ENCODE results near the gene UQCRC1.

The UQCRC1 gene

DNA sequence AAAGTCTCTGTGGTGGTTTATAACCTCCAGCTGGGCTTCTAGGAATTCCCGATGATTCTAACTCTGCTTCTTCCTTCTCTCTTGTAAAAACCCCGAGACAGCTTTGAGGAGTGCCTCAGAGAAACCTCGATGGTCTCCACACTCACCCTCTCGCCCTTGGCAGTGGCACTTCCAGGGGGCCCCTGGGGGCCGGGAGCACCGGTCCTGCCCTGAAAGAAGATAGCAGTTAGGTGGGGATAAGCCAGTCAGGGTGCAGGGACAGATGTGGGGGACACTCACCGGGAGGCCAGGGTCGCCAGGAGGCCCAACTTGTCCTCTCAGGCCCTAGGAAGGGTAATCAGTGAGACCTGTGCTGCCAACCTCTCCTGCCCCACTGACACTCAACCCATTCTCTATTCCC lies 24.0 kb downstream of the UQCRC1 start:
- Histone ChIP-seq H3K4me3 (ENCODE audit: low read depth in 1 of 2, low read length in 2 of 2) (no peak overlapping the region), H3K36me3 (ENCODE audit: insufficient read depth, low read length) (no peaks in the 10 kb centered on the region), H3K27me3 (ENCODE audit: control insufficient read depth in 1 of 2, insufficient read depth in 2 of 2, low read length in 2 of 2) (no peaks in the 10 kb centered on the region), H3K9ac (ENCODE audit: low read length) (no peak overlapping the region), H3K9me3 (ENCODE audit: low read length) (no peaks in the 10 kb centered on the region), H3K4me1 (ENCODE audit: insufficient read depth, low read length) (no peaks in the 10 kb centered on the region), H3K27ac (ENCODE audit: low read depth, low read length) (no peak overlapping the region)

DNA sequence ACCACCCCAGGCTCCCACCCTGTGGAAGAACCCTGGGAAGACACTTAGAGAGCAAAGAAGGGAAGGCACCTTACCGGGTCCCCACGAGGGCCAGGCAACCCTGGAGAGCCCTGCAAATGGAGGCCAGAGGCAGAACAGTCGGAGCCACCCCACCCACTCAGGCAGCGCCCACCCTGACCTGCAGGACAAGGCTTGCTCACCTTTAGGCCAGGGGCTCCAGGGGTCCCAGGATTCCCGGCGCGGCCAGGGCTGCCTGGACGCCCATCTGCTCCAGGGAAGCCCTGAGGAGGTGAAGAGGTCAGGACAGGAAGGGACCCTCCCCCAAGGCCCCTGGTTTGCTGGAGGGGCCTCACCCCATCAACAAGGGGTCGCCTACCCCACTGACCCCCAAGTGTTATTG lies 24.6 kb downstream of the UQCRC1 start:
- Histone ChIP-seq H3K36me3 (ENCODE audit: insufficient read depth, low read length) (no peaks in the 10 kb centered on the region), H3K27me3 (ENCODE audit: control insufficient read depth in 1 of 2, insufficient read depth in 2 of 2, low read length in 2 of 2) (no peaks in the 10 kb centered on the region), H3K9ac (ENCODE audit: low read length) (no peak overlapping the region), H3K4me1 (ENCODE audit: insufficient read depth, low read length) (no peaks in the 10 kb centered on the region), H3K4me3 (ENCODE audit: low read depth in 1 of 2, low read length in 2 of 2) (no peak overlapping the region), H3K9me3 (ENCODE audit: low read length) (no peaks in the 10 kb centered on the region), H3K27ac (ENCODE audit: low read depth, low read length) (no peak overlapping the region)

DNA sequence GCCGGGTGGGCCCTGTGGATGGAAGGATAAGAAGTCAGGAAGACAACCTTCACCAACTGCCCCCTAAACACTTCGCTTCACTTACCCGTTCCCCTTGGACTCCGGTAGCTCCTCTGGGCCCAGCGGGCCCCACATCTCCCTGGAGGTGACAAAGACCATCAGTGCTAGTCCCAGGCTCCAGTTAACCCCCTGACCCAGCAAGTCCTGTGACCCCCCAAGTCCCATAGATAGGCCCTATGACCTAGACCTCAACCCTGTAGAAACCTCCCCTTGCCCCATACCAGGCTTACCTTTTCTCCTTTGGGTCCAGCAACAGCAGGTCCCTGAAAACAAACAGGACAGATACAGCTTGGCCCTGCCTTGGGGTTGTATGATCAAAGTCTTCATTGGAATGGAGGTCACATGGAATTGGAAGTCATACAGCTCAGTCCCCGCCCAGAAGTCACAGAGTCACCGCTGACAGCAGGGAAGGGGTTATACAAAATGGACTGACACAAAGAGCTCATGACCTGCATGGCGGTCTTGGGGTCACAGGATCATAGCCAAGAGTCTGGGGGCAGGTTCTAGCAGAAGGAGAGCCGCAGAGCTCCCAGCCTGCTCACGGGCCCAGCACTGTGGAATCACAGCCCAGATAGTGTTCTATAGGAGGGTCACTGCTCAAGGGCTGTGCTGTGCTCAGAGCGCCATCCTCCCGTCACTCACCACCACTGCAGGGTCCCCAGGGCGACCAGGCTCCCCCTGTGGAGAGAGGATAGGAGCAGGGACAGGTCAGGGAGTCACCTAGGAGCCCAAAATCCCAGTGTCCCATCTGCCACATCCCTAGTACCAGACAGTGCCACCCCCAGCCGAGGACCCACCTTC lies 27.6 kb downstream of the UQCRC1 start:
- no peaks in the 10 kb centered on the region for H3K36me3 ChIP-seq (ENCODE audit: insufficient read depth, low read length)

DNA sequence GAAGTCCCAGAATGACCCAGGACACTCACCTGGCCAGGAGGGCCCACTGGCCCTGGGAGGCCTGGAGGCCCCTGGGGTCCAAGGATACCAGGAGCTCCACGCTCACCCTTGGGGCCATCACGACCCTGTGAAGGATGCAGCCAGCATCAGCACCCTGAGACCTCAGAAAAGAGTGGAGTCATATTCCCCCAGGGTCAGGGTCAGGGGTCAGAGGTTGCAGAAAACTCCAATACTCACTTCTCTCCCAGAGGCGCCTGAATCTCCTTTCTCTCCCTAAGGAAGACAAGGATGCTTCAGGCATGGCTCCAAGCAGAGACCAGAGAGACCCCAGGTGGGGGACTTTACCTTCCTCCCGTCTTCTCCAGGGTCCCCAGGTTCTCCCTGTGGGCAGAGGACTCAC lies 32.8 kb downstream of the UQCRC1 start:
- no peaks in the 10 kb centered on the region for H3K9me3 ChIP-seq (ENCODE audit: low read length)
- H3K27ac ChIP-seq (ENCODE audit: low read depth, low read length), result no peak overlapping the region
- no peaks in the 10 kb centered on the region for H3K36me3 ChIP-seq (ENCODE audit: insufficient read depth, low read length)
- H3K9ac ChIP-seq (ENCODE audit: low read length), result no peak overlapping the region
- H3K4me1 ChIP-seq (ENCODE audit: insufficient read depth, low read length), result no peaks in the 10 kb centered on the region
- no peak overlapping the region for H3K4me3 ChIP-seq (ENCODE audit: low read depth in 1 of 2, low read length in 2 of 2)
- no peaks in the 10 kb centered on the region for H3K27me3 ChIP-seq (ENCODE audit: control insufficient read depth in 1 of 2, insufficient read depth in 2 of 2, low read length in 2 of 2)

More for the DNA sequence above, 27.6 kb downstream of the UQCRC1 start:
- H3K4me1 ChIP-seq (ENCODE audit: insufficient read depth, low read length), result no peaks in the 10 kb centered on the region
- H3K4me3 ChIP-seq (ENCODE audit: low read depth in 1 of 2, low read length in 2 of 2), result no peak overlapping the region
- no peak overlapping the region for H3K9ac ChIP-seq (ENCODE audit: low read length)
- H3K27me3 ChIP-seq (ENCODE audit: control insufficient read depth in 1 of 2, insufficient read depth in 2 of 2, low read length in 2 of 2), result no peaks in the 10 kb centered on the region
- no peaks in the 10 kb centered on the region for H3K9me3 ChIP-seq (ENCODE audit: low read length)
- no peak overlapping the region for H3K27ac ChIP-seq (ENCODE audit: low read depth, low read length)

DNA sequence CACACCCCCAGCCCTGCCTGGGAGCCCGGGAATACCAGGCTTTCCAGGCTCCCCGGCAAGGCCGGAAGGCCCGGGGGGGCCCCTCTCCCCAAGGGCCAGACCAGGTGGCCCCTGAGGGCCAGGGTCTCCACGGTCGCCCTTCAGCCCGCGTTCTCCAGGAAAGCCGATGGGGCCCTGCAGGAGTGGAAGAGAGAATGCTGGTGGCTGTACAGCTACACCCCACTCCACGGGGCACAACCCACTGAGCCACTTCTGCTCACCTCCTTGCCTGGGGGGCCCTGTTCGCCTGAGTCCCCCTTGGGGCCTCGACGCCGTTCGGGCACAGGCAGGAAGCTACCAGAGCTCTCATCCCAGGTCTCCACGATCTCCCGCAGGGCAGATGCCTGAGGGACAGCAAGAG lies 34.1 kb downstream of the UQCRC1 start:
- no peaks in the 10 kb centered on the region for H3K9me3 ChIP-seq (ENCODE audit: low read length)
- H3K27ac ChIP-seq (ENCODE audit: low read depth, low read length), result no peak overlapping the region
- no peaks in the 10 kb centered on the region for H3K4me1 ChIP-seq (ENCODE audit: insufficient read depth, low read length)
- H3K36me3 ChIP-seq (ENCODE audit: insufficient read depth, low read length), result no peaks in the 10 kb centered on the region
- H3K4me3 ChIP-seq (ENCODE audit: low read depth in 1 of 2, low read length in 2 of 2), result no peak overlapping the region
- no peaks in the 10 kb centered on the region for H3K27me3 ChIP-seq (ENCODE audit: control insufficient read depth in 1 of 2, insufficient read depth in 2 of 2, low read length in 2 of 2)
- no peak overlapping the region for H3K9ac ChIP-seq (ENCODE audit: low read length)

DNA sequence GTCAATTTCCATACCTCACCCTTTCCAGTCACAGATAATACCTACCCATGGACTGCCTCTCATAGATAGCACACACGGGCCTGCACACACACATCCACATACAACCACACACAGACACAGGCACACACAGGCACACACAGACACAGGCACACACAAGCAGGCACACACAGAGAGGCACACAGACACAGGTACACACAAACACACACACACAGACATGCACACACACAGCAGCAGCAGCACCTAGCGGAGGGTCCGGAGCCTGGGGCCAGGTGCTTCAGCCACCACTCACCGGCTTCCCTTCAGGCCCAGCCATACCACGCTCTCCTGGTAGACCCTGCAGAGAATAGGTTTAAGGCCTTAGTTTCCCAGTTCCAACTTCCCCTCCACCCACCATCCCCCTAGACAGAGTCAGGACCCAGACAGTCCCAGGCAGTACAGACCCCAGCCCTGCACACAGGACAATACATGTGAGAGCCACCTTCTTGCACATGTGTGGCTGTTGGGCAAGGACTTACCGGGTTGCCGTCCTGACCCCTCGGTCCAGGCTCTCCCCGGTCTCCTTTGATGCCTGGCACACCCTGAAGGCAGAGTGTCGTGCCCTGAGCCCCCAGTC lies 35.4 kb downstream of the UQCRC1 start:
- Histone ChIP-seq H3K9ac (ENCODE audit: low read length) (no peak overlapping the region), H3K36me3 (ENCODE audit: insufficient read depth, low read length) (no peaks in the 10 kb centered on the region), H3K4me1 (ENCODE audit: insufficient read depth, low read length) (no peaks in the 10 kb centered on the region)

DNA sequence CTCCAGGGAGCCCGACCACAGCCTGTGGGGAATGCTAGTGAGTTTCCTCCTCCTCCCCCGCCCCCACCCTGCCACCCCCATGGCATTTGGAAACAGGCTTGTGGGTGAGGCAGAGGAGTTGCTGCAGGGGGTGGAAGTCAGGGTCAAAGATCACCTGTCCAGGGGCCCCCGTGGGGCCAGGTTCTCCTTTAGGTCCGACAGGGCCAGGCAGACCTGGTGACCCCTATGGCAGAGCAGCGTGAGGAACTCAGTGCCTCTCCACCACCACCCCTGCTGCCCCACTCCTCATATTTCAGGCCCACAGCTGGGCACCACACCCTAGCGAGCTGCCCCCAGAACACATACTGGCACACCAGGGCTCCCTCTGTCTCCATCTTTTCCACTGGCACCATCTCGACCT lies 36.9 kb downstream of the UQCRC1 start:
- H3K27ac ChIP-seq (ENCODE audit: low read depth, low read length), result no peak overlapping the region
- no peak overlapping the region for H3K4me3 ChIP-seq (ENCODE audit: low read depth in 1 of 2, low read length in 2 of 2)
- H3K9ac ChIP-seq (ENCODE audit: low read length), result no peak overlapping the region
- no peaks in the 10 kb centered on the region for H3K9me3 ChIP-seq (ENCODE audit: low read length)
- H3K27me3 ChIP-seq (ENCODE audit: control insufficient read depth in 1 of 2, insufficient read depth in 2 of 2, low read length in 2 of 2), result no peaks in the 10 kb centered on the region
- H3K4me1 ChIP-seq (ENCODE audit: insufficient read depth, low read length), result no peaks in the 10 kb centered on the region
- H3K36me3 ChIP-seq (ENCODE audit: insufficient read depth, low read length), result no peaks in the 10 kb centered on the region

More for the DNA sequence above, 35.4 kb downstream of the UQCRC1 start:
- Histone ChIP-seq H3K4me3 (ENCODE audit: low read depth in 1 of 2, low read length in 2 of 2) (no peak overlapping the region), H3K9me3 (ENCODE audit: low read length) (no peaks in the 10 kb centered on the region), H3K27ac (ENCODE audit: low read depth, low read length) (no peak overlapping the region), H3K27me3 (ENCODE audit: control insufficient read depth in 1 of 2, insufficient read depth in 2 of 2, low read length in 2 of 2) (no peaks in the 10 kb centered on the region)

DNA sequence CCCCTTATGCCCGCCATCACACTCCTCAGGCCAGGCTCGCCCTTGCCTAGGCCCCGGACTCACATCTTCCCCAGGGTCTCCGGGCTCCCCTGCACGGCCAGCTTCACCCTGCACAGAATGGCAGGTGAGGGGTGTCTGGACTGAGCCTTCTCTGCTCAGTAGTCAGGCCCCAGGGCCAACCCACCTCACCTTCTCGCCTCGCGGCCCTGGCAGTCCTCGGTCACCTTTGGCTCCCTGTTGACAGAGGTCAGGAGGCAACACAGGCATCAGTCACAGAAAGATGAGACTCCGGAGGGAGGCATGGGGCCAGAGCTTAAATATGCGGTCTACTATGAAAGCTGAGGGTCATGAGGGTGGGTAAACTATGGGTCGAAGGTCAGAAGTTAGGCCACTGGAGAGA lies 37.5 kb downstream of the UQCRC1 start:
- H3K4me3 ChIP-seq (ENCODE audit: low read depth in 1 of 2, low read length in 2 of 2), result no peak overlapping the region
- H3K36me3 ChIP-seq (ENCODE audit: insufficient read depth, low read length), result no peaks in the 10 kb centered on the region
- H3K4me1 ChIP-seq (ENCODE audit: insufficient read depth, low read length), result no peaks in the 10 kb centered on the region
- H3K9me3 ChIP-seq (ENCODE audit: low read length), result no peaks in the 10 kb centered on the region
- no peaks in the 10 kb centered on the region for H3K27me3 ChIP-seq (ENCODE audit: control insufficient read depth in 1 of 2, insufficient read depth in 2 of 2, low read length in 2 of 2)
- H3K27ac ChIP-seq (ENCODE audit: low read depth, low read length), result no peak overlapping the region
- no peak overlapping the region for H3K9ac ChIP-seq (ENCODE audit: low read length)

DNA sequence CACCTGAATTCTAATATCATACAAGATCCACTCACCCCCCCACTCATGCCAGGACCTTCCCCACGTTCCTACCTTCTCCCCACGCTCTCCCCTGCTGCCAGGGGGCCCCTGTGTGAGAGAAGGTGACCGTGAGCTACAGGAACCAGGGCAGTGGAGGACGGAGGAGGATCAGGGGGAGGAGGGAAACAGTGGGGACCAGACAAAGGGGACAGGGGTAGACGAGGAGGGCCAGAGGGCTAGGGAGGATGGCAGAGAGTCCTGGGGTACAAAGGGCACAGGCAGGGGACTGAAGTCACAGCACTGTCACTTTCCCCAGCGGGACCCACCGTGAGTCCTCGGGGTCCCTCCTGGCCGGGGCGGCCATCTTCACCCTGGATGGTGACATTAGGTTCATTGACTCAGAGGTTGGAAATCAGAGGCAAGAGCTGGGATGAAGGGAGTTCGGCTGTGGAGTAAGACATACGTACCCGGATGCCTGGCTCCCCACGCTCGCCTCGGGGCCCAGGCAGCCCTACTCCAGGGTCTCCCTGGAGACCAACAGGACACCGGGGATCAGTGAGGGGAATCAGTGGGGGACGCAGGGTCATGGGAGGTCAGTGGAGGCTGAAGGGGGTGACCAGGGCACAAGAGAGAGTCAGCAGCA lies 39.5 kb downstream of the UQCRC1 start:
- no peaks in the 10 kb centered on the region for H3K4me1 ChIP-seq (ENCODE audit: insufficient read depth, low read length)
- no peaks in the 10 kb centered on the region for H3K36me3 ChIP-seq (ENCODE audit: insufficient read depth, low read length)
- no peak overlapping the region for H3K9ac ChIP-seq (ENCODE audit: low read length)
- no peaks in the 10 kb centered on the region for H3K27me3 ChIP-seq (ENCODE audit: control insufficient read depth in 1 of 2, insufficient read depth in 2 of 2, low read length in 2 of 2)
- H3K27ac ChIP-seq (ENCODE audit: low read depth, low read length), result no peak overlapping the region
- H3K4me3 ChIP-seq (ENCODE audit: low read depth in 1 of 2, low read length in 2 of 2), result no peak overlapping the region
- no peaks in the 10 kb centered on the region for H3K9me3 ChIP-seq (ENCODE audit: low read length)

DNA sequence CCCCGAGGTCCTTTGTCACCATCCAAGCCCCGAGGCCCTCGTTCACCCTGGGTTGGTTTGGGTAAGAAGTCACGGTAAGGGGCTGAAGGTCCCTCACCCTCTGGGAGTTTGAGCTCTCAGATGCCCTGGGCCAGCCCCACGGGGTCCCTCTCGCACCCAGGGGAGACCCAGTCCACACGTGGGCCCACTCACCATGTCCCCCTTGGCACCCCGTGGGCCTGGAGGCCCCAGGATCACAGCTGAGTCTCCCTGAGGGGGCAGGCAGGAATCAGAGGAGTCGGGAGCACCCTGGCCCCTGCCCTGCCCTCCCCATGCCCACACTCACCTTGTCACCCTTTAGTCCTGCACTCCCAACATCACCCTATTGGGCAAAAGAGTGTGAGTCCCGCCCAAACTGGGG lies 40.0 kb downstream of the UQCRC1 start:
- Histone ChIP-seq H3K27ac (ENCODE audit: low read depth, low read length) (no peak overlapping the region), H3K36me3 (ENCODE audit: insufficient read depth, low read length) (no peaks in the 10 kb centered on the region), H3K9me3 (ENCODE audit: low read length) (no peaks in the 10 kb centered on the region), H3K9ac (ENCODE audit: low read length) (no peak overlapping the region), H3K27me3 (ENCODE audit: control insufficient read depth in 1 of 2, insufficient read depth in 2 of 2, low read length in 2 of 2) (no peaks in the 10 kb centered on the region), H3K4me3 (ENCODE audit: low read depth in 1 of 2, low read length in 2 of 2) (no peak overlapping the region), H3K4me1 (ENCODE audit: insufficient read depth, low read length) (no peaks in the 10 kb centered on the region)

DNA sequence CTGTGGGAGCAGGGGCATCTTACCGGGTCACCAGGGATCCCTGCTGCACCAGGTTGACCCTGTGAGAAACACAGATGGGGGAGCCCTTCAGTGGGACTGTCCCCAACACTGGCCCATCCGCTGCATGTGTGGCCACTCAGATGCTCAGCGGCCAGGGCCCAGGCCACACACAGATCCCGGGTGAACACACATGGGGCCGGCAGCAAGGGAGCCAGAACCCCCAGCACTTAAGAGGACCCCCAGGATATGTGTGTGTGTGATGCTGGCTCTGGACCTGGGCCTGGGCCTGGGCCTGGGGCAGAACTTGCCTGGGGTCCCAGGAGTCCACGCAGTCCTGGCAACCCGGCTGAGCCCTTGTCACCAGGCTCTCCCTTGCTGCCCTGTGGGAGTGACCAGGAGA lies 41.0 kb downstream of the UQCRC1 start:
- Histone ChIP-seq H3K9me3 (ENCODE audit: low read length) (no peaks in the 10 kb centered on the region), H3K36me3 (ENCODE audit: insufficient read depth, low read length) (no peaks in the 10 kb centered on the region), H3K4me1 (ENCODE audit: insufficient read depth, low read length) (no peaks in the 10 kb centered on the region), H3K9ac (ENCODE audit: low read length) (no peak overlapping the region), H3K27me3 (ENCODE audit: control insufficient read depth in 1 of 2, insufficient read depth in 2 of 2, low read length in 2 of 2) (no peaks in the 10 kb centered on the region), H3K4me3 (ENCODE audit: low read depth in 1 of 2, low read length in 2 of 2) (no peak overlapping the region), H3K27ac (ENCODE audit: low read depth, low read length) (no peak overlapping the region)
